Natural killer cell (primary cell): Measurements from ENCODE around the gene IFNA6. TPM values are rescaled to one million over a fixed set of nuclear protein-coding genes. Genes with fewer than 3 reads are reported as not detected.

Experiments
- ATAC-seq, 3 donors: fragments of 150-1000 bp in 2 of 3; fragments of 200-7000 bp in 1 of 3; cut with Tn5 transposase; 1 replicate in 1 of 3; 2 replicates in 2 of 3; pipeline ENCODE4 v1.10.0; 2021; ENCODE audit warnings: mild to moderate bottlenecking in 2 of 3, moderate library complexity in 2 of 3
- DNase-seq, 2 donors: peaks; one replicate each; pipeline versions ENCODE4 v3.0.0 to v3.0.0-alpha.2; 2013 to 2021; ENCODE audit warnings: mixed read lengths in 1 of 2
- H3K27ac ChIP-seq: one replicate; pipeline ENCODE4 v1.5.1; 2013; ENCODE audit warnings: mild to moderate bottlenecking, low read length
- H3K27me3 ChIP-seq: one replicate; pipeline ENCODE4 v1.6.1; 2013; ENCODE audit warnings: low read length; ENCODE audit not compliant: control insufficient read depth, insufficient read depth
- H3K36me3 ChIP-seq: one replicate; pipeline ENCODE4 v1.6.1; 2013; ENCODE audit warnings: low read length; ENCODE audit not compliant: control insufficient read depth, insufficient read depth
- H3K4me1 ChIP-seq: one replicate; pipeline ENCODE4 v1.6.1; 2013; ENCODE audit warnings: low read length; ENCODE audit not compliant: control insufficient read depth, insufficient read depth
- H3K4me3 ChIP-seq: one replicate; pipeline ENCODE4 v1.5.1; 2013; ENCODE audit warnings: low read length
- H3K9me3 ChIP-seq: one replicate; pipeline ENCODE4 v1.6.1; 2013; ENCODE audit warnings: low read length; ENCODE audit not compliant: control insufficient read depth, insufficient read depth
- H3K27ac Mint-ChIP-seq, 2 donors: one replicate each; pipeline ENCODE4 v1.8.0; 2022; ENCODE audit warnings: mild to moderate bottlenecking in 2 of 2, mixed read lengths in 2 of 2, moderate library complexity in 1 of 2
- H3K27me3 Mint-ChIP-seq, 2 donors: one replicate each; pipeline ENCODE4 v1.8.0; 2022; ENCODE audit warnings: low read depth in 2 of 2, mixed read lengths in 2 of 2
- H3K36me3 Mint-ChIP-seq: one replicate; pipeline ENCODE4 v1.8.0; 2022; ENCODE audit warnings: mixed read lengths
- H3K4me1 Mint-ChIP-seq, 2 donors: one replicate each; pipeline ENCODE4 v1.8.0; 2022; ENCODE audit warnings: mixed read lengths in 2 of 2
- H3K4me3 Mint-ChIP-seq: one replicate; pipeline ENCODE4 v1.8.0; 2022; ENCODE audit warnings: mild to moderate bottlenecking, moderate library complexity, mixed read lengths
- H3K9me3 Mint-ChIP-seq, 2 donors: one replicate each; pipeline ENCODE4 v1.8.0; 2022; ENCODE audit warnings: mixed read lengths in 2 of 2
- CTCF ChIP-seq: fragments of 200-600 bp; IDR thresholded peaks from one replicate; pipeline ENCODE4 v1.8.0; 2022; ENCODE audit warnings: antibody characterized with exemption
- WGBS: methylation state at CpG from one replicate; pipeline ENCODE4 v1.1.7; 2013; ENCODE audit warnings: missing lambda C conversion rate; ENCODE audit not compliant: insufficient coverage; 5-methylcytosine and 5-hydroxymethylcytosine counted together
- intact Hi-C: fragments of 100-400 bp; cut with micrococcal nuclease; formaldehyde crosslinking; loops from one replicate; pipeline ENCODE4 v1.14.2; 2022
- total RNA-seq, 4 donors: library from RNA; stranded (reverse); fragments of 120-200 nt in 1 of 4; gene quantifications; one replicate each; pipeline versions ENCODE4 v1.2.3 to v1.2.4, GENCODE V29; 2013 to 2022

IFNA6 gene
- total RNA-seq, 3 donors from 2014 or later (not counting 1 experiment from before 2014, with no cell fraction given), result not detected

- intact Hi-C loops, result loop anchor here (1.0 kb wide), 1 partner anchor 70 kb away; no protein-coding TSS in a partner anchor
- no peaks in the 10 kb centered on the region for H3K9me3 ChIP-seq
- no peaks in the 10 kb centered on the region for H3K36me3 ChIP-seq
- Mint-ChIP-seq H3K27ac (peak overlapping the region in 1 of 2 donors; percentile 14), H3K36me3 (no peaks in the 10 kb centered on the region), H3K27me3 (peaks cover 56 to 79% of the 10 kb centered on the region in 2 donors), H3K9me3 (no peaks in the 10 kb centered on the region), H3K4me3 (peak overlapping the region; percentile 56), H3K4me1 (peaks cover 10% of the 10 kb centered on the region in 2 donors)
- peak overlapping the region; percentile 15 for H3K4me3 ChIP-seq
- DNase-seq, result peak; percentile 47 to 77
- peaks cover 27% of the 10 kb centered on the region for H3K27me3 ChIP-seq
- peak; percentile 65 to 84 (median 77) for ATAC-seq
- peaks cover 8% of the 10 kb centered on the region for H3K4me1 ChIP-seq
- peak; percentile 75 for TF ChIP-seq CTCF
- H3K27ac ChIP-seq, result no peak overlapping the region
- WGBS, result 5% methylated on average over 39 of the region's 40 CpGs
These were observed 45.4 kb upstream of the IFNA6 start for GRCh38 chr9:21395778-21396717.

GRCh38 chr9:21392270-21392669, 41.6 kb upstream of the IFNA6 start:
- peaks cover 8% of the 10 kb centered on the region for H3K4me1 ChIP-seq
- H3K27me3 ChIP-seq, result peaks cover 40% of the 10 kb centered on the region
- H3K36me3 Mint-ChIP-seq, result no peaks in the 10 kb centered on the region
- ATAC-seq (peak; percentile 43 to 63 (median 60)), DNase-seq (peak in 1 of 2 donors; percentile 38)
- H3K4me3 ChIP-seq, result no peak overlapping the region
- H3K9me3 Mint-ChIP-seq, result no peaks in the 10 kb centered on the region
- no peak for TF ChIP-seq CTCF
- H3K9me3 ChIP-seq, result no peaks in the 10 kb centered on the region
- WGBS, result 82% methylated on average over 6 of the region's 6 CpGs
- no peak overlapping the region for H3K27ac ChIP-seq
- no peaks in the 10 kb centered on the region for H3K36me3 ChIP-seq
- H3K27me3 Mint-ChIP-seq, result peaks cover 63 to 78% of the 10 kb centered on the region in 2 donors
- H3K4me3 Mint-ChIP-seq, result no peak overlapping the region
- intact Hi-C loops, result no loop called here
- peaks cover 10% of the 10 kb centered on the region in 2 donors for H3K4me1 Mint-ChIP-seq
- H3K27ac Mint-ChIP-seq, result no peak overlapping the region

GRCh38 chr9:21385131-21385670, 34.5 kb upstream of the IFNA6 start, which contains the start of gene IFNA2:
IFNA2 (minus strand) TSS chr9:21385398; CDS start chr9:21385329, 69 bp downstream.
- ATAC-seq (peak in 1 of 3 donors; percentile 24), DNase-seq (no peak)
- peaks cover 9% of the 10 kb centered on the region for H3K4me1 ChIP-seq
- H3K36me3 ChIP-seq, result no peaks in the 10 kb centered on the region
- peaks cover 20% of the 10 kb centered on the region for H3K27me3 ChIP-seq
- H3K27ac Mint-ChIP-seq, result no peak within 1 kb of the TSS
- intact Hi-C loops, result no loop called here
- H3K4me3 ChIP-seq, result no peak within 1 kb of the TSS
- H3K36me3 Mint-ChIP-seq, result no peaks in the 10 kb centered on the region
- H3K4me3 Mint-ChIP-seq, result no peak within 1 kb of the TSS
- WGBS, result 4% methylated on average over 1 of the region's 1 CpG
- H3K4me1 Mint-ChIP-seq, result peaks cover 5 to 15% of the 10 kb centered on the region in 2 donors
- peaks cover 32 to 35% of the 10 kb centered on the region in 2 donors for H3K27me3 Mint-ChIP-seq
- no peak for TF ChIP-seq CTCF
- H3K9me3 Mint-ChIP-seq, result no peaks in the 10 kb centered on the region
- H3K27ac ChIP-seq, result no peak within 1 kb of the TSS
- no peaks in the 10 kb centered on the region for H3K9me3 ChIP-seq
